ENCODE results near the gene FER1L5.
A peak's percentile ranks its signal among the peaks of the same experiment; 100 is the strongest.

The FER1L5 gene

GRCh38 chr2:96739633-96740428 is 97.3 kb downstream of the FER1L5 start, which contains the start of gene LMAN2L:
TSS of gene LMAN2L (minus strand) at chr2:96740064. CDS start at chr2:96740040, 24 bp downstream.
- DNase-seq (ENCODE audit: low read depth in 2 of 2) = peak; percentile 88 to 93

- no peak for DNase-seq (ENCODE audit: low read depth in 2 of 2)
These were observed 104.6 kb downstream of the FER1L5 start for GRCh38 chr2:96747061-96747617.

- no peak for DNase-seq (ENCODE audit: low read depth in 2 of 2)
These were observed 109.2 kb downstream of the FER1L5 start for GRCh38 chr2:96751800-96752199.

- no peak for DNase-seq (ENCODE audit: low read depth in 2 of 2)
These were observed 111.2 kb downstream of the FER1L5 start for GRCh38 chr2:96753661-96754282.

DNA sequence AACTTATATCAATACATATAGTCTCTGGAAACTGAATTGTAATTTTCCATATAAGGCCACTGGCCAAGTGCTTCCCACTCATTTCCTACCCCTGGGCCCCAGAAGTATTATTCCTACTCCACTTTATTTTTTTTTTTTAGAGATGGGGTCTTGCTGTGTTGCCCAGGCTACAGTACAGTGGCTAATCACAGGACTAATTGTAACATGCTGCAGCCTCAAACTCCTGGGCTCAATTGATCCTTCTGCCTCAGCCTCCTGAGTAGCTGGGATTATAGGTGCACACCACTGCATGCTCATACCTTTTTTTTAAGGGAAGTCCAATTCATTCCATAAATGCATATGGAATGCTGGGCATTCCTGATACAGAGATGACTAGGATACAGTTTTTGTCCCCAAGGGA is 111.8 kb downstream of the FER1L5 start:
- no peak for DNase-seq (ENCODE audit: low read depth in 2 of 2)

Data from stimulated activated CD4-positive, alpha-beta T cell treated with anti-CD3 and anti-CD28 coated beads, Interleukin-1b, Interleukin-23, amount 100 ng/mL, for 4 hours (primary cell).